Body of pancreas (tissue), 4 donors: ENCODE data around the gene RAB26. TPM values are rescaled to one million over a fixed set of nuclear protein-coding genes. Genes with fewer than 3 reads are reported as not detected.

ENCODE experiments used
- ATAC-seq: fragments of 150-250 bp; one replicate; pipeline ENCODE4 v1.9.1; 2016
- DNase-seq, 4 donors: peaks; one replicate each; pipeline ENCODE4 v3.0.0-alpha.2; 2019
- H3K27ac ChIP-seq, 4 donors: fragments of 200-600 bp; sonication (generic); 1 replicate in 3 of 4; 2 replicates in 1 of 4; pipeline versions ENCODE4 v1.5.1 to v1.6.1; 2016 to 2019; ENCODE audit warnings: mild to moderate bottlenecking in 1 of 4, mixed read lengths in 1 of 4, moderate library complexity in 1 of 4
- H3K27me3 ChIP-seq, 2 donors: fragments of 200-600 bp; sonication (generic); one replicate each; pipeline ENCODE4 v1.6.0; 2016; ENCODE audit warnings: mild to moderate bottlenecking in 1 of 2
- H3K36me3 ChIP-seq, 2 donors: fragments of 200-600 bp; sonication (generic); replicated peaks in 1 of 2; 2 replicates each; pipeline ENCODE4 v1.5.1; 2016; ENCODE audit warnings: low read depth in 2 of 2; ENCODE audit not compliant: insufficient read depth in 1 of 2
- H3K4me1 ChIP-seq: fragments of 200-600 bp; sonication (generic); one replicate; pipeline ENCODE4 v1.6.0; 2016
- H3K4me3 ChIP-seq, 2 donors: fragments of 200-600 bp; sonication (generic); 1 replicate in 1 of 2; 2 replicates in 1 of 2; pipeline ENCODE4 v1.5.1; 2016 to 2019
- H3K9me3 ChIP-seq, 3 donors: fragments of 200-600 bp; sonication (generic); 1 replicate in 2 of 3; 2 replicates in 1 of 3; pipeline ENCODE4 v1.5.1; 2016
- POLR2A ChIP-seq, 3 donors: fragments of 450-650 bp; IDR thresholded peaks; one replicate each; pipeline ENCODE4 v1.6.1; 2016; ENCODE audit warnings: antibody characterized with exemption in 3 of 3, mild to moderate bottlenecking in 2 of 3
- WGBS, 2 donors: methylation state at CpG; one replicate each; pipeline ENCODE4 v1.1.5; 2017; 5-methylcytosine and 5-hydroxymethylcytosine counted together
- intact Hi-C: fragments of 100-400 bp; cut with DNase I; formaldehyde crosslinking; loops from one replicate; pipeline ENCODE4 v1.15.1; 2023
- total RNA-seq, 2 donors: library from RNA; depleted of rRNA; stranded (reverse); fragments of >200 nt; gene quantifications; one replicate each; pipeline ENCODE4 v1.1.0, GENCODE V29; 2016
- TF ChIP-seq, protein P1 (sequence below), 7 experiments: fragments of 450-650 bp in 4 of 7; fragments of 200-600 bp in 3 of 7; sonication (generic) in 3 of 7; IDR thresholded peaks; one replicate each; pipeline ENCODE4 v1.5.1; 2016 to 2019; ENCODE audit warnings: antibody characterized with exemption in 7 of 7

Gene RAB26
- total RNA-seq, 2 donors from 2014 or later: 25.4 to 28.8 TPM

GRCh38 chr16:2195322-2196161 is 47.1 kb downstream of the RAB26 start:
- no peak for TF ChIP-seq POLR2A (IDR thresholded peaks at IDR 0.05)
- TF ChIP-seq, protein P1, sequence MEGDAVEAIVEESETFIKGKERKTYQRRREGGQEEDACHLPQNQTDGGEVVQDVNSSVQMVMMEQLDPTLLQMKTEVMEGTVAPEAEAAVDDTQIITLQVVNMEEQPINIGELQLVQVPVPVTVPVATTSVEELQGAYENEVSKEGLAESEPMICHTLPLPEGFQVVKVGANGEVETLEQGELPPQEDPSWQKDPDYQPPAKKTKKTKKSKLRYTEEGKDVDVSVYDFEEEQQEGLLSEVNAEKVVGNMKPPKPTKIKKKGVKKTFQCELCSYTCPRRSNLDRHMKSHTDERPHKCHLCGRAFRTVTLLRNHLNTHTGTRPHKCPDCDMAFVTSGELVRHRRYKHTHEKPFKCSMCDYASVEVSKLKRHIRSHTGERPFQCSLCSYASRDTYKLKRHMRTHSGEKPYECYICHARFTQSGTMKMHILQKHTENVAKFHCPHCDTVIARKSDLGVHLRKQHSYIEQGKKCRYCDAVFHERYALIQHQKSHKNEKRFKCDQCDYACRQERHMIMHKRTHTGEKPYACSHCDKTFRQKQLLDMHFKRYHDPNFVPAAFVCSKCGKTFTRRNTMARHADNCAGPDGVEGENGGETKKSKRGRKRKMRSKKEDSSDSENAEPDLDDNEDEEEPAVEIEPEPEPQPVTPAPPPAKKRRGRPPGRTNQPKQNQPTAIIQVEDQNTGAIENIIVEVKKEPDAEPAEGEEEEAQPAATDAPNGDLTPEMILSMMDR (IDR thresholded peaks at IDR 0.05): no peak
- Histone ChIP-seq H3K27me3 (no peaks in the 10 kb centered on the region), H3K27ac (no peak overlapping the region), H3K4me3 (no peak overlapping the region), H3K9me3 (no peaks in the 10 kb centered on the region), H3K4me1 (peaks cover 13% of the 10 kb centered on the region), H3K36me3 (no peaks in the 10 kb centered on the region)
- ATAC-seq (peak; percentile 2), DNase-seq (no peak)
- intact Hi-C loops: no loop called here
- WGBS, 2 donors: 0 to 3% methylated on average over 7 to 48 of the region's 49 CpGs

GRCh38 chr16:2196162-2196980 is 47.9 kb downstream of the RAB26 start, which contains the start of gene CASKIN1:
Gene CASKIN1, minus strand, starts transcription at chr16:2196605. Its CDS starts 173 bp downstream, at chr16:2196432.
- 1% methylated on average over 54 of the region's 129 CpGs; no CpG with 5 or more reads in 1 of the 2 donors for WGBS, 2 donors
- Histone ChIP-seq H3K4me1 (peaks cover 13% of the 10 kb centered on the region), H3K36me3 (no peaks in the 10 kb centered on the region), H3K4me3 (no peak within 1 kb of the TSS), H3K27me3 (no peaks in the 10 kb centered on the region), H3K27ac (no peak within 1 kb of the TSS), H3K9me3 (no peaks in the 10 kb centered on the region)
- DNase-seq: no peak
- intact Hi-C loops: no loop called here
- TF ChIP-seq, protein P1 (IDR thresholded peaks at IDR 0.05): no peak
- TF ChIP-seq POLR2A (IDR thresholded peaks at IDR 0.05): no peak
- peak; percentile 9 for ATAC-seq

DNA sequence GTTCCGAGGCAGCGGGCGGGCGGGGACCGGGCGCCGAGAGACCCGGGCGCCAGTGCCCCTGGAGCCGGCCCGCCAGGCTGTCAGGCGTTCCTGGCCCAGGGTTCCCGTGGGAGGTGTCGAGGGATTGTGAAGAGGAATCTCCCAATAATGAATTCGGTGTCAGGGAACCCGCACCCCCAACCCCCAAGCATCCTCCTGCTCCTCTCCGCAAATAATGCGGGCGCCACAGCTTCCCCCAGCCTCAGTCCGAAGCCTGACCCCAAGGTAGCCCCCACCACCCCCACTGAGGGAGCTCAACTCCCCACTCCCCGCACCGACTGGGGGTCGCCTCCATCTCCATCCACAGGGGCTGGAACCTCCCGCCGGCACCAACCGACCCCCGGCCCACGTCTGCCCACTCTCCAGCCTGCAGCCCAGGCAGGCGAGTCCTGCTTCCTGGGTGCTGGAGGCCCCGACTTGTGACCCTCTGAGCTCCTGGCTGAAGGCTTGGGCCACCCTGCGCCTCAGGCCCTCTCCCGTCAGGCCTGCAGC is 48.6 kb downstream of the RAB26 start:
- Histone ChIP-seq H3K9me3 (no peaks in the 10 kb centered on the region), H3K27ac (no peak overlapping the region), H3K27me3 (no peaks in the 10 kb centered on the region), H3K36me3 (no peaks in the 10 kb centered on the region), H3K4me1 (peaks cover 13% of the 10 kb centered on the region), H3K4me3 (no peak overlapping the region)
- intact Hi-C loops: no loop called here
- TF ChIP-seq POLR2A (IDR thresholded peaks at IDR 0.05): no peak
- TF ChIP-seq, protein P1 (IDR thresholded peaks at IDR 0.05): no peak
- 41 to 65% methylated on average over 8 to 25 of the region's 32 CpGs for WGBS, 2 donors
- ATAC-seq (peak; percentile 2), DNase-seq (no peak)

DNA sequence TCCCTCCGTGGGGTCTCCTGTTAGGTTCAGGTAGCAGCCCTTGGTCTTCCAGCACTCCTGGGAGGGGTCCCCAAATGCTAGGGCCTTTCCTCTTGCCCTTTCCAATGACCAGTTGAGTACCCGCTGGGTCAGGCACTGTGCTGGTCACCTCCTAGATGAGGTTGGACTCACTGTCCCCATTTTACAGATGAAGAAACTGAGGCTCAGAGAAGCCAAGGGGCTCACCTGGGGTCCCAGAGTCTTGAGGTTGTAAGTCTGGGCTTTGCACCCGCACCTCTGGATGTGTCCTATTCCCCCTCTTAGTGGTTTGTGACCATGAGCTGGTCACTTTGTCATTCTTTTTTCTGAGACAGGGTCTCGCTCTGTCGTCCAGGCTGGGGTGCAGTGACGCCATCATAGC is 49.3 kb downstream of the RAB26 start:
- intact Hi-C loops: no loop called here
- WGBS, 2 donors: 76 to 77% methylated on average over 6 of the region's 6 CpGs
- no peak for DNase-seq
- Histone ChIP-seq H3K27me3 (no peaks in the 10 kb centered on the region), H3K27ac (no peak overlapping the region), H3K4me3 (no peak overlapping the region), H3K9me3 (no peaks in the 10 kb centered on the region), H3K36me3 (no peaks in the 10 kb centered on the region), H3K4me1 (peaks cover 13% of the 10 kb centered on the region)
- no peak for ATAC-seq
- TF ChIP-seq, protein P1 (IDR thresholded peaks at IDR 0.05): no peak
- no peak for TF ChIP-seq POLR2A (IDR thresholded peaks at IDR 0.05)
